ENCODE measurements around the gene WASF3. TPM values are rescaled to one million over a fixed set of nuclear protein-coding genes. Genes with fewer than 3 reads are reported as not detected.

Gene WASF3
- polyA plus RNA-seq, 4 donors: 46.8 to 60.7 (median 58.3) TPM

DNA sequence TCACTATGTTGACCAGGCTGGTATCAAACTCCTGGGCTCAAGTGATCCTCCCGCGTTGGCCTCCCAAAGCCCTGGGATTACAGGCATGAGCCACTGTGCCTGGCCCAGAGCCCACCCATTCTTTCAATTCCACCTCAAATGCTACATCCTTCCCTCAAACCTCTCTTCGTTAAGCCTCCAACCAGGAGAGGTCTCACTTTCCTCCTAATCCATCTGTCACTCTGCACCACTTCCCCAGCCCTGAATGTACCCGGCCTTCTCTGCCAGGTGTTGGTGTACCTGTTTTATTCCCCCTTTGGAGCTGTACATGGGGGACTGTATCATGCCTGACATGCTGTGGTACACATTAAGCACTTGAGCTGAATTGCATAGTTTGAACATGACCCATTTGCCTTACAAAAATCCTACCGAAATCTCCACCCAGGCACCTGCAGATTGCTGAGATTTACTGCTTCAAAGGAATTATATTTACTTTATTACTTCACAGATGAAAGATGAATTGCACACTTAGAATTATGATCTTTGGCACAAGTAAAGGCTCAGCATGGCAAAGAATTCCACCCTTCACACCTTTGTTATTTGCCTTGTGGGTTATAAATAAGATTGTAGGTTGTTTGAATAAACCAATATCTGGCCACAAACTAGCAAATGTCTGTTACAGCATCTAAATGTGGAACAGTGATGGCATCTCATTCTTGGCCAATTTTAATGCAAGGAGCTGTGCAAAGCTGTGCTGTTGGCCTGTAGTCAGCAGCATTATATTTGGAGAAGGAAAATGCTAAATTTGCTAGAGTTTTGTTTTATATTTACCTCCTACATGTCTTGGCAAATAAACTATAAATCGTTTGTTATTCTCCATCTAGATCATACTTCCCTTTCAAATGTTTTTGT lies 15.6 kb upstream of the WASF3 start:
- DNase-seq (ENCODE audit: low read depth in 4 of 4, low spot score in 3 of 4): no peak

DNA sequence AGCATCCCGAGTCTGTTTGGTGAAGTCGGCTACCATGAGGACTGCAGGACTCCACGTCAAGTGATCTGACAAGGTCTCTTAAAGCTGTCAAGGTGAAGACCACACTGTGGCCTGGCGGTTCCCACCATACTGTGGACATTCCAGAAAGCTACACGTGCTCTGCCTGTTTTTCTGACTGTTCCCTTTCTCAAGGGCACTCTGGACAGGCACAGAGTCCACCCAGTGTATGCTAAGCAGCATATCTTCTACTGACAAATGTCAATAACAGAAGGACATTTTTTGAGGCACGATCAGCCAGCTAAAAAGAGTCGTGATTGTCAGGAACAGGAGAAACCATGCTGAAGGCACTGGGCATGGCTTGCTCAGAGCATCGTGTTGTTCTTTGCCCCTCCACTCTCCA lies 12.8 kb upstream of the WASF3 start:
- no peak for DNase-seq (ENCODE audit: low read depth in 4 of 4, low spot score in 3 of 4)

DNA sequence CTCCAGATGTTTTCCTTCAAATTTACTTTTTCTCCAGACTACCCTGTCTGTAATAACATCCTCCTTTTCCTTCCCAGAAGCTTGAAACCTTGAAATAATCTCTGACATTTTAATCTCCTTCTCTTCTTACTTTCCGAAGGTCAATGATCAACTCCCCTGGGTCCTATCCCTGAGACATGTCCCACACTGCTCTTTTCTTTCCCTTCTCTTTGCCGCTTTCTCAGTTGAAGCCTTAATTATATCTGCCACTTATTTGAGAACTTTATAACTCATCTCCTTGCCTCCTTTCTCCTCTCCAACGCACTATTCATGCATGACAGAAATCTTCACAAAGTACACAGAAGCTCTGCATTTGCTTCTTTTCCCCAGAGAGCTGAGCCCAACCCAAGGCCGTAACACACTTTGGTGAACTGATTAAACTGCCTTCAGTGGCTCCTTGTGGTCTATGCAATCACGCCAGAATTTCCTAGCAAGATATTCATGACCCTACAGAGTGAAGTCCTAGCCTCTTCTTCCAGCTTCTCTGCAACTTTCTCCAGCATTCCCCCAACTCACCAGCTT lies 9.2 kb upstream of the WASF3 start:
- DNase-seq (ENCODE audit: low read depth in 4 of 4, low spot score in 3 of 4): no peak

DNA sequence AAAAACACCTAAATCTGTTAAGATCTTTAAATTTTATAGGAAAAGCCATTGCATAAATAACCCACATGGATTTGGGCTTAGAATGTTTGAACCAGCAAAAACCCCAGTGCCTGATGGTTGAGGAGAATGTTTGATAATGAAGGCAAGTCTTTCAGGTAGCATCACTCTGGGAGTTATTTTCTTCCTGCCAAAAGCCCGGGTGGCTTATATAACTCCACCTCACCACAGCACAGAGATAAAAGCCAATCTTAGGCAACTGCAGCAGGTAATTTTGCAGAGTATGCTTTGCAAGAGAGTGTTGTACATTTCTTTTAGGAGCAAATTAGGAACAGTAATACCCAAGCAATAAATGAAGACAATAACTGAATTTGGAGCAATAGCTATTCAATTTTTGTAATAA lies 7.8 kb upstream of the WASF3 start:
- no peak for DNase-seq (ENCODE audit: low read depth in 4 of 4, low spot score in 3 of 4)

DNA sequence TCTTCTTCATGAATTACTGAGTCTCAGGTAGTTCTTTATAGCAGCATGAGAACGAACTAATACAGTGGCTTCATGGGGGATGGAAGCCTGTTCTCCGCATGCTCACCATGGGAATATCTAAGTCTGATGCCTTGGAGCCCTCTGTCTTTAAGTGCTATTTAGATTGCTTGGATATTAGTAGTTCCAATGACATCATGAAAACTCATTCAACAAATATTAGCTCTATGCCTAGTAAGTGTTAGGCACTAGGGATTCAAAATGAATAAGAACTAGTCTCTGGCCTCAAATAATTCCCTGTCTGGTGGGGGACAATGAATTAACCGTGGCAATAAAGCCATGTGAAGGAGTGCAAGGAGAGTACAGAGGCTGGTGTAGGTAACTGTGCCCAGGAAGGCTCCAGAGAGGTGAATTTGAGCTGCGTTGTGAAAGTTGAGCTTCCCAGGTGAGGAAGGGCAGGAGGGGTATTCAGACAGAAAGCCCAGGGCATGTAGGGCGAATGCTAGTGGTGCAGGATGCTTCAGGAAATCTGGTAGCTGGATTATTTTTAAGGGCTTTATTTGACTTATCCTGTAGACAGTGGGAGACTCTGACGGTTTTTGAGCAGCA lies 6.1 kb upstream of the WASF3 start:
- no peak for DNase-seq (ENCODE audit: low read depth in 4 of 4, low spot score in 3 of 4)

DNA sequence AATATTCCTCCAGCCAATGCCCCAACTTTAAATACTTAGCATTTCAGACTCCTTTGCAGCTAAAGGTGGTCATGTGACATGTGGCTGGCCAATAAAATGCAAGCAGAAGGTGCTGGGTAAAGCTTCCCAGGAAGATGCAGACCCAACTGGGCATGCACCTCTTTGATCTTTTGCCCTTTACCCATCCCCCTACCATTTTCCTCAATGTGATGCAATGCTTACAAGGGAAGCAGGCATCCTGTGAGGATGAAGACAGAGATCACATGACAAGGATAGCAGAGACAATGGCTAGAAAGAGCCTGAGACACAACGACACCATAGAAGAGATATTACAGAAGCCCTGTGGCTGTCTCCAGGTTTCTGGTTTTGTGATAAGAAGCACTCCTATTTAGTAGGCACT lies 2.1 kb upstream of the WASF3 start:
- no peak for DNase-seq (ENCODE audit: low read depth in 4 of 4, low spot score in 3 of 4)

DNA sequence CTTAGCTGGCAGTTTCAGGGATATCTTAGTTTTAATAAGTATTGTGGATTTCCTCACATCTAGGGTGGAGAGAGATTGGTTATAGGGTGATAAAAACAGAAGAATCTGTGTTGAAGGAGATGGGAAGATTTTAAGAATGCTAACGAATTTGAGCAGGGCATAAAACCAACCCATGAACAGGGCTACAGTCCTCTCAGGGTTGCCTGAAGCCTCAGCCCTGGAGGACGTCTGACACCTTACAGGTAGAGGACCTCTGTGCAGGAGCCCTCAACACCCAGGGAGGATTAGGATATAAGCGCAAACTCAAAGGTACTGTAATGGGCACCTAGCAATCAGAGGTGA lies 461 bp upstream of the WASF3 start:
- DNase-seq (ENCODE audit: low read depth in 4 of 4, low spot score in 3 of 4): no peak

DNA sequence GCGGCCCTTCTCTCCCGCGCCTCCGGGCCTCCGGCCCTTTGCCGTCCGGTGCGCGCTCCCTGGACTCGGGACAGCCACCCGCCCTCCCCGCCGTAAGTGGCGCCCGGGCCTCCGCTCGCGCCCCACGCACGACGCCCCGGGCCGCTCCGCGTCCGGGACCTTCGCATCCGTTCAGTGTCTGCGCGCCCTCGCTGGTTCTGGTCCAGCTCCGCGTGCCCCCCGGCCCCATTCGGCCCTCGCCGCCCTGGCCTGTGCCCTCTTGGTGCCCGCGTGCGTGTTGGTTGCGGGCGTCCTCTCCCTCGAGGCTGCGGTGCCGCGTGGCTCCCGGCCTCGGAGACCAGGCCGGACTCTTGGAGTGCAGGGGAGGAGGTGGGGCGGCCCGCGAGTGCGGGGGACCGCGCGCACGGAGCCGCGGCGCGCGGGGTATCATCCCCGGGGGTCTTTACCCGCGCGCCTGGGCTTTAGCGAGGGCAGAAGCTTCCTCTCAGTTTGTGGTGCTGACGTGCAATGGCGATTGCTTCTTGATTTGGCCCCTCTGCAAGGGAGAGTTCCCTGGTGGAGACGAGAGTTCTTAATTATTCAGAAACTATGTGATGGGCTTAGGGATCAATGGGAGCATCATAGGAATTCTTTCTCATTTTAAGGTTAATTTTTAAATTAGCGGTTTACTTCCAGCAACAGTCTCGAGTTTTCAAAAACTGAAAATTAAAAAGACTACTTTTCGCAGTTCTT lies 757 bp downstream of the WASF3 start:
- DNase-seq (ENCODE audit: low read depth in 4 of 4, low spot score in 3 of 4): no peak

DNA sequence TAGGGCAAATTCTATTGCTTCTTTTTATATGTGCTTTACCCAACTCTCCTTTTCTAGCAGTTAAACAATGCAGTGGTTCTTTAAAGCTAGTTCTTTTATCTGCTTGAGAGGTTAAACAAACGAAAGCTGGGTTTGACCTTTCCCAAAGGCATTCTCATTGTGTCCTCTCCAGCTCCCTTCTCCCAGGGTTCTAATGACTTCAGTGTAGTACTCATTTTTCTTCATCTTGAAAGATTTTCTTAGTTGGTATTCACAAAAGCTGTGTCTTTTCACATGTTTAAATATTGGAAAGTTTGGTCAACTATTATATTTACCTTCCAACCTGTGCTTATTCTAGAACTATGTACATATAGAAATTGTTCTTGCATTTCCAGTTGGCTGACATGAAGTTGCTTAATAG lies 1.5 kb downstream of the WASF3 start:
- no peak for DNase-seq (ENCODE audit: low read depth in 4 of 4, low spot score in 3 of 4)

DNA sequence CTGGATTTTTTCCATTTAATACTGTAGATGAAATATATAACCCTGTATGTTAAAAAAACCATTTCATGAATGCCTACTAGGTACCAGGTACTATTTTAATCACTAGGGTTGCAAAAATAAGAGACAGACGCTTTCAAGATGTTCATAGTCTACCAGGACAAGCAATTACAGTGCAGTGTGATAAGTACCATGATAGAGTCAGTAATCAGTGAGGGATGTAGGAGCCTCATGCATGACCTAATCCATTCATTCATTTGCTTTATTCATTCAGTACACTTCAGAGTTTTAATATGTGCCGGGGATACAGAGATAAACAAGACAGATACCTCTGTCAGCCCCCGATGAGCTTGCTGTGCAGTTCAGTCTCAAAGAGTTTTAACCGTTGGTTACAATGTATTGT lies 3.0 kb downstream of the WASF3 start:
- no peak for DNase-seq (ENCODE audit: low read depth in 4 of 4, low spot score in 3 of 4)

DNA sequence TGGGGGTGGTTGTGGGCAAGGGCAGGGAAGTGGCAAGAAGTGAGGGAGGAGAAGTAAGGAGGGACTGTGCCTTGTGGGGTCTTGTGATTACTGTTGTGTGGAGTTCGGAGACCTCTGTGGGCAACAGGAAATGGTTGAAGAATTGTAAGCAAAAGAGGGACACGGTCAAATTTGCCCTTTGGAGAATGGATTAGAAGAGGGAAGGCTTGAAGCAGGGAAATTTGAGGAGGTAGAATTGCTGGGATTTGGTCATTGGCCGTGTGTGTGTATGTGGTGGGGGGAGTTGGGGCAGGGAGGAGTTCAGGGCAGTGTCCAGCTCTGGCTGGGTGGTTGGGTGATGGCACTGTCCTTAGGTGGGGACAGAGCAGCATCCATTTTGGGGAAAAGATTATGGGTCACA lies 3.6 kb downstream of the WASF3 start:
- no peak for DNase-seq (ENCODE audit: low read depth in 4 of 4, low spot score in 3 of 4)

DNA sequence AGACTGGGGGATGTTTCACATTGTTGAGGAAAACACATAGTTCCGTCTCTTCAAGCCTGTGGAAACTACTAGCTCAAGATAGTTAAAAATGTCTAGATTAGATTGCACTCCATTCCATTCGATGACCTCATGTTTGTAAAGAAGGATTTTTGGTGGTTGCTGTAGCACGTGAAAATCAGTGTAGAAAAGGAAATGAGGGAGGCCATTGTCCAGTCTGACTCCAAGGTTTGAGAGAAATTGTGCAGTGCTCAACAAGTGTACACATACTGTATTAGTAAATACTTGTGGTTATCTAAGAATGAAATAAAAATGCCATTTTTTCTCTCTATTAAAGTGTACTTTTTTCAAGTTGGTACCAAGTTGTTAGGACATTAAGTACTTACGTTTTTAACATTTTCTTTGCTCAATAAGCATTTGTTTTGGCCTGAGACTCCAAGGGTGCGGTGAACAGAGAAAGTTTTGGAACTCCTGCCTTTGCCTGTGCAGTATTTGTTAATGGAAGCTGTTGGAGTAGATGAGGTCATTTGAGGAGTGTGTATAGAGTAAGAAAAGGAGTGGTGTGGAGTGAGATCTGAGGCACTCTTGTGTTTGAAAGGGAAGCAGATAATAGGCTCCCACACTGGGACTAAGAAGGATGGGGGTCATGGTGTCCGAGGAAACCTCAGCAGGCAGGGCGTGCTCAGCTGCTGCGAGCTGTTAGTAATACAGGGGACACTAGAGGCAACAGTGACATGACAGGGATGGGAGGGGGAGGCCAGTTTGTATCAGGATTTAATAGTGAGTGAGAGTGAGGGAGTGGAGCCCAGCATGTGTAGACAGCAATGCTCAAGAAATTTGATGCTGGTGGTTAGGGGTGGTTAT lies 4.4 kb downstream of the WASF3 start:
- no peak for DNase-seq (ENCODE audit: low read depth in 4 of 4, low spot score in 3 of 4)

DNA sequence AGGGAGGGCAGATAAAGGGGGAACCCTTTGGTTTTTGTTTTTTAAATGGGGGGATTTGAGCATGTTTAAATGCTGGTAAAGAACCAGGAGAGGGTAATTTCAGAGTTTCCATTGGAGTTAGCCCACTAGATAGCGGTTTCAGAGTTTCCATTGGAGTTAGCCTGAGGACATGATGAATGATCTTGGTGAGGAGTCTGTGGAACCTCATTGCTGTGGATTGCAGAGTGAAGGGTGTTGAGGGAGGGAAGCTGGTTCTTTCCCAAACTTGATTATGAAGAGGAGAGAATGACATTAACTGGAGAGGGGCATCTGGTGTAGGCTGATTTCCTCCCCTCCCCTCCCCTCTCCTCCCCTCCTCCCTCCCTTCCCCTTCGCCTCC lies 5.0 kb downstream of the WASF3 start:
- DNase-seq (ENCODE audit: low read depth in 4 of 4, low spot score in 3 of 4): no peak

DNA sequence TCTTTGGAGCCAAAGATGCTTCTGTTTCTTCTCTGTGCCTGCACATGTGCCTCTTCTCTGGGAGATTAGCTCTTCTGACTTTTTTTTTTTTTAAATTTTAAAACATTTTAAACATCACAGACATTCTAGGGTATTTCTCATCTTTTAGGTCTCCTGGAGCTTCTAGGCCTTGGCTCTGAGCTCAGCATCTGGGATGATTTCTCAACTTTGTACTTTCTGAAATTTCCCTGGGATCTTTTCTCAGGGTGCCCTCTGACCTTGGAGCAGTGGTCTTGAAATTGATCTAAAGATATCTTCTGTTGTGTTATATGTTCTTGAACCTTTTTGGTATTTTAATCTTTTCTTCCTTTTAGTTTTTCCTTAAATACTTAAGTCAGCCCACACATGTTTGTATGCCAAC lies 6.2 kb downstream of the WASF3 start:
- no peak for DNase-seq (ENCODE audit: low read depth in 4 of 4, low spot score in 3 of 4)

DNA sequence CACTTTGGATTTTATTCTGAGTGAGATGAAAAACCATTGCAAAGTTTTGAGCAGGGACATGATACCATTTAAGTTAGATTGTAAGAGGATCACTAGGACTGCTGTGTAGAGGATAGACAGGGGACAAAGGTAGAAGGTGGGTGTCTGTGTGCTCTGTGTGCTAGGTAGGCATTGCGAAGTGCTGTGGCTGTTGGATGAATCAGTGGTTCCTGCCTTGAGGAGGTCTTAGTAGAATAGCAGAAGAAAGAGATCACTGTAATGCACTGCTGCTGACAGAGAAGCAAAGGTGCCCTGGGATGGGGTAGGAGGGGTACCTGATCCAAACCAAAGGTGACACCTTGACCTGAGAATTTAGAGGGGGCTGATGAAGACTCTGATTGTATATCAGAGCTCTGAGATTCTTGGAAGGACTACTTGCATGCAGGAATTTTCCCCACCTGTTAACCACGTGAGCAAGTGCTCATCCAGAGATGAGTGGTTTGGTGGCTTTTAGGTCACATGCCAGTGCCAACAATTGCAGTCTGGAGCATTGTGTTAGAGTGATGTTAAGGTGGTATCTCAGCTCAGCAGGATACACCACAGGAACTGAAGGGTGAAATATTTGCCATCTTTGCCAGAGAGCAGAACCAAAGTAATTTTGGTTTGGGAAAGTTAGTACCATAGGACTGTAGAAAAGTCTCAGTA lies 10.8 kb downstream of the WASF3 start:
- no peak for DNase-seq (ENCODE audit: low read depth in 4 of 4, low spot score in 3 of 4)

DNA sequence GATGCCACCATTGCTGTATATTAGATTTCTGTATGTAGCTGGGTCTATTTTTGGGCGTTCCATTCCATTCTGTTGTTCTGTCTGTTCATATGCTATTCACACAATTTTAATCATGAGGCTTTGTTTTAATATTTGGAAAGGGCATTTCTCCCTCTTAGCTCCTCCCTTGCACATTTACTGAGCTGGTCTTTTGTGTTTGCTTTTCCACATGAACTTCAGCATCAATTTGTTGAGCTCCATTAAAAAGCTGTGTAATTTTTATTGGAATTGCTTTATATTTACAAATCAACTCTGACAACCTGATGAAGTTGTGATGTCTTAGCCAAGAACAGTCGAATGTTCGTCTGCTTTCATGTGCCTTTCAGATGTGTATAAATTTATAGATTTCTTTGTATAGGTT lies 14.0 kb downstream of the WASF3 start:
- DNase-seq (ENCODE audit: low read depth in 4 of 4, low spot score in 3 of 4): no peak

DNA sequence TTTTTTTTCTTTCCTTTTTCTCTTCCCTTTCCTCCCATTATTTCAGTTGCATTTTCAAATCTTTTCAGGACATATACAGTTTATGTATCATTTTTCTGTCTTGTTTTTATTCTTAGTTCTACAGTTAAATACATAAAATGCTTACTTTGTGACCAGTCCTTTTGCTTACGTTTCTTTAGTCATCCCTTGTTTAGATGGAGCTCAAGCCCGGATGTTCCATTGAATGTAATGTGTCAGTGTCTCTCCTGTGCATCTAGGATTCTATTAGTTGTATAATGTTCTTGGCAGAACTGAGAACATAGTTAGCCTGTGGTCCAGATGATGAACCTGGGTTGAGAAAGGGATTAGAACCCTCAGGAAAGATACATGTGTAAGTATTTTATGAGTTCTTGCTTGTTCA lies 17.8 kb downstream of the WASF3 start:
- DNase-seq (ENCODE audit: low read depth in 4 of 4, low spot score in 3 of 4): no peak

DNA sequence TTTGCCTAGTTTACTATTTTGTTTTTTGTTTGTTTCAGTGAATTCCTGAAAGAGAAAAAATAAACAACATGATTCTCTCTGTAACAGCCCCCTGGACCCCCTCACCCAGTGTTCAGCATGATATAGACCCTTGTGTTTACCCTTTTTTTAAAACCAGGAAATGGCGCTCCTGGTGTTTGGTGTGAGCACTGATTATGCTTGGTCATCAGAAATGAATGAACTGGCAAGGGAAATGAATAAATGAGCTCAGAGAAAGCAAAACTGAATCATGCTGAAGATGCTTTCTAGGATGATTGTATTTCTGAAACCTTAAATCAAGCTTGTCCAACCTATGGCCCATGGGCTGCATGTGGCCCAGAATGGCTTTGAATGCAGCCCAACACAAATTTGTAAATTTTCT lies 22.1 kb downstream of the WASF3 start:
- DNase-seq (ENCODE audit: low read depth in 4 of 4, low spot score in 3 of 4): no peak

DNA sequence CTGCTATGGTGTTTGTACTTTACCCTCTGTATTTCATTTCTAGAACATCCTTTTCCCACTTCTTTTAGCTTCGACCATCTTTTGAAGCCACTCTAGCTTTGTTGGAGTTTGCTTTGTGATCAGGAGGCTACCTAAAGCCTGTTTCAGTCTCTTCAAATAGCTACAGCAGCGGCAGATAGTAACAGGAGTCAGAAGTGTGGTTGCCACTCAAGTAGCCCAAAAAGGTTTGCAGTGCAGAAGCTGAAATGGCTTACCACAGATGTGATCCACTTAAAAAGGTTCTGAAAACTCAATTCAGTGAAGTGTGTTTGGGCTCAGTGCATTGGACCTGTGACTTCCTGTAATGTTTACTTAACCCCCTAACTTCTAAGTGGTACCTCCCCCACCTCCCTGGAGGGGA lies 26.2 kb downstream of the WASF3 start:
- no peak for DNase-seq (ENCODE audit: low read depth in 4 of 4, low spot score in 3 of 4)

DNA sequence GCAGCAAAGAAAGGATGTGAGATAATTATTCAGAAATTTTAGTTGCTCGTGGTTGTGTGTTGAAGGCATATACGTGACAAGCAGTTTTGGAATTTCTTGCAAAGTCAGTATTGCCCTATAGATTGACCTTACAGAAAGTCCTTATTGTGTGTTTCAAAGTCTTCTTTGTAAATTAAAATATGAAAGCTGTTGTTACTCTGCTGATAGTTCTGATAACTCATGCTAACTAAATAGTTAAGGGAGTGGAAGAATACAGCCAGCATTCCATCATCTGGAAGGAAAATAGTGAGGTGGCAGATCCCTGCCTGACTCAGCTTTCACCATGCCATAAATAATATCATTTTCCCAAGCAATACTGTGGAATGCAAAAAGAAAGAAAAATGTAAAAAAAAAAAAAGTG lies 27.2 kb downstream of the WASF3 start:
- no peak for DNase-seq (ENCODE audit: low read depth in 4 of 4, low spot score in 3 of 4)

All from left renal pelvis (tissue), 4 donors.